ENCODE measurements around the gene FBXO42.
"Not testable (repeated sequence)": the region's sequence is repeated elsewhere in the genome, so short reads cannot be mapped to it uniquely, and the experiment has no call there.

Gene FBXO42

DNA sequence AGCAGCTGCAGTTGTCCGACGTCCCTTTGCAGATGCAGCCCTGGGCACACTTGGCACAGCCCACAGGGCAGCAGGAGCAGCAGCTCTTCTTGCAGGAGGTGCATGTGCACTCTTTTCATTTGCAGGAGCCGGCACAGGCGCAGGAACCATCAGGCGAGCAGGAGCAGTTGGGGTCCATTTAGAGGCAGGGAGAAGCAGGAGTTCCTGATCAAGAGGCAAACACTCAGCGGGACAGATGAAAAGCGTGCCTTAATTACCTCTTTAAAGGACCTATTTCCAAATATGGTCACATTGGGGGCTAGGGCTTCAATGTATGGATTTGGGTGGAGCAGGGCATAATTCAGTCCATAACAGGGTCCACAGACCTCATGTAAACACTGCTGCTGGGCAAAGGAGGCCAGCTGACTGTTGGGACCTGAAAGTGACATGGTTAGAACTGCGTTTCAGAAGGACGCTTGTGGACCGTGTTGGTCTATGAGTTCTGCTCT lies 111.0 kb downstream of the FBXO42 start:
- DNase-seq, result no peak

DNA sequence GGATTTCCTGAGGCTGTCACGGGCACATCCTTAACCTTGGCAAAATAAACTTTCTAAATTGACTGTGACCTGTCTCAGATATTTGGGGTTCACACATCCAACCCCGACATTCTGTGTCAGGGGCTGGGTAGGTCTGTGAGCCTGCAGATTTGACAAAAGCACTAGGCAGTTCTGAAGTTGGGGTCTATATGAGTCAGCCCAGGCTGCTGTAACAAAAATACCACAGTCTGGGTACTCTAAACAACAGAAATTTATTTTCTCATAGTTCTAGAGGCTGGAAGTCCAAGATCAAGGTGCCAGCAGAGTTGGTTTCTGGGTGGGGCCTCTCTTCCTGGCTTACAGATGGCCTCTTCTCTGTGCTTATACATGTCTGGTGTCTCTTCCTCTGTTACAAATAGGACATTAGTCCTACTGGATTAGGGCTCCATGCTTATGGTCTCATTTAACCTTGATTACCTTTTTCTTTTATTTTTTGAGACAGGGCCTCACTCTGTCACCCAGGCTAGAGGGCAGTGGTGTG lies 112.2 kb downstream of the FBXO42 start:
- no peak for DNase-seq

DNA sequence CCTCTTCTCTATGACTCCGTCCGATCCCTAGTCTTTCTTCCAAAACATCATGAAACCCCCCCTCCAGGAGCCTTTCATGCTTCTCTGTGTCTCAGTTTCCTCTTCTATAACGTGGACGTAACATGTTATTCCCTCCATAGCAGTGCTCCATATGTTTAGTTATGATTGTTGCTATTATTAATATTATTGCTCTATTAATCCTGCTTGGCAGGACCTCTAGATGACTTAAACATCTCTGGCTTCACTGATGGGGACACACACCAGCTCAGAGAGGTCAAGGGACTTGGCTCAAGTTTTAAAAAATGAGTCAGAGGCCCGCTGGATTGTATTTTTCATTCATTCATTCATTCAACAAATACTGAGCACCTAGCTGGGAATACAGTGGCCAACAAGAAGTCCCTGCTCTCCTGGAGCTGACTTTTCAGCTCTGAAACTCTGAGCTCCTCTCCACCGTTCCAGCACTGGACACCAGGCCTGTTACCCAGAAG lies 114.9 kb downstream of the FBXO42 start:
- peak; percentile 32 for DNase-seq

DNA sequence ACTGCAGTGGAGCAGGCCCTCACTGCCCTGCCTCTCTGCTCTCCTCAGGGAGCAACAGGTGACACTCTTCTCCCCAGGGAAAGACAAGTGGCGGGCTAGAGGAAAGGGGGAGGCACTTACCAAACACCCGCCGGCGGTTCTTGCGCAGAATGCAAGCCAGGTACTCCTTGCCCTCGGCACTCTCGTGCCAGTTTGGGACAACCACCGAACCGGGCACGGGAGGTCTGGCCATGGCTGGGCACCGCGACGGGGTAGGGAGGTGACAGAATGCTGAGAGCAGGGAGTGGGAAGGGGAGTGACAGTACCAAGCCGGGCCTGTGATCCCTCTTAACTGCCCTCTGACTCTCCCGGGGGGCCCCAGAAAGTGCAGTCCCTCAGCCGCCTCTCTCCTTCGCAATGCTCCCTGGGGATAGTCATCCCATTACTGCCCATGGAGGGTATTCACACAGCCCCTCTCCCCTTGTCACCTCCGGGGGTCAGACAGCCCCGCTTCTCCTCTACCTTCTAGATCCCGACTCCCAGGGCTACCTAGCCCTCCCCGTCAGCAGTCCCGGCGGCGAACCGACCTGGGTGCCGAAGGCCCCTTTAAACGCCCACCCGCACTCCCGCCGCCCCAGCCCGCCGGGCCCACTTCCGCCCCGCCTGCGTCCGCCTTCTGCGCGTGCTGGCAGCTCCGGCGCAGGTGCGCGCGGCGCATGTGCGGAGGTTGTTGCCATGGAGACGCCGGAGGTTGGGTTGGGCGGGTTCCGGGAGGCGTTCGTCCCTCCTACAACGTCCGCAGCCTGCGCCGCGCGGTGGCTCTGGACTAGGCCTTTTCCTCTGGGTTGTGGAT lies 115.6 kb downstream of the FBXO42 start, which contains the start of gene CPLANE2:
CPLANE2 (minus strand) TSS at position 673 of the 832 bp plus-strand sequence; CDS start at position 232, 441 bp downstream.
- DNase-seq, result peak; percentile 87

DNA sequence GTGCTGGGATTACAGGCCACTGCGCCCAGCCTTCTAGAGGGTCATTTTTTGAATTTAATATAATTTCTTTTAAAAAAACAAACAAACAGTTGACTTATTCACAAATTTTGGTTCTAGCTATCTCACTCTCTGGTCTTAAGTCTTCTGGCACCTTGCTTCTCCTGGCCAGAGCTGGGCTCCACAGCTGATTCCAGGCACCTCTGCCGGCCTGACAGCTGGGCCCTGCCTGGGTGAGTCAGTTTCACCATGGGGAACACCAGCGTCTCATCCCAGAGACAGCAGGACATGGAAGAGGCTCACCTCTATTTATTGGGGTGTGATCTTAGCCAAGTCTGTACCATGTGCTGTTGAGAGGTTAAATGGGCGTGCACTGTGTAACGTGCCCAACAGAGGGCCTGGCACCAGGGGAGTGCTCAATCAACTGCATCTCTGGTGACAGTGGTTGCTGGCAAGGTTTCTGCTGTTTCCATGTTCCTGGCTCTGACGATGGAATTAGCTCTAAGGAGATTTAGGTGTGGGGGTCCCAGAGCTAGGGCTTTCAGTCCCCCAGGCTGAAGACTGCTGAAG lies 116.3 kb downstream of the FBXO42 start:
- DNase-seq, result peak; percentile 34

DNA sequence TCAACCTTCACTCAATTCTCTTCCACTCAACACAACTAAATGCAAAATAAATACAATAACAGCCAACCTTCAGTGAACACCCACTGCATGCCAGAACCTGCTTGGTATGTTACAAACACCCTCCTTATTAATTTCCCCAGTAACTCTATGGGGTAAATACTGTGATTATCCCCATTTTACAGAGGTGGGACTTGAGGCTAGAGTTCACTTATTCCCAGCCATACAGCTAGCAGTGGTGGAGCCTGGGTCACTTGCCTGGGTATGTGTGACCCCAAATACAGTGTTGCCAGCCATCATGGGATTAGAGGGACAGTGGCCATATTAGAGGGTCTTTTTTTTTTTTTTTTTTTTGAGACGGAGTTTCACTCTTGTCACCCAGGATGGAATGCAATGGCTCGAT lies 116.9 kb downstream of the FBXO42 start:
- DNase-seq, result no peak

DNA sequence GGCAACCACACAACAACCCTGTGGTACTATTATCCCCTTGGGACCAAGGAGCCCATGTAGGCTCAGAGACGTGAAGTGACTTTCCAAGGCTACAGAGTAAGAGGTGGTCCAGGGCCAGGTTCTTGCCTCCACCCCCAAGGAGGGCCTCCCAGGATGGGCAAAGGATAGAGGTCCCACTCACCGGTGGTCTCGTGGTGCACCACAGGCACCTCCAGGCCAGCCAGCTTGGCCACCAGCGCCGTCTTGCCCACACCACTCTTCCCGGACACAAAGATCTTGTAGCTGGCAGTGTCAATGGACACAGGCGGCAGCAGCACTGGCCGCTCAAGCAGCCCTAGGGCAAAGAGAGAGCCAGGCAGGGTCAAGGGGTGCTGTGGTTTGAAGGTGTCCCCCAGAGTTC lies 118.8 kb downstream of the FBXO42 start:
- DNase-seq, result no peak

DNA sequence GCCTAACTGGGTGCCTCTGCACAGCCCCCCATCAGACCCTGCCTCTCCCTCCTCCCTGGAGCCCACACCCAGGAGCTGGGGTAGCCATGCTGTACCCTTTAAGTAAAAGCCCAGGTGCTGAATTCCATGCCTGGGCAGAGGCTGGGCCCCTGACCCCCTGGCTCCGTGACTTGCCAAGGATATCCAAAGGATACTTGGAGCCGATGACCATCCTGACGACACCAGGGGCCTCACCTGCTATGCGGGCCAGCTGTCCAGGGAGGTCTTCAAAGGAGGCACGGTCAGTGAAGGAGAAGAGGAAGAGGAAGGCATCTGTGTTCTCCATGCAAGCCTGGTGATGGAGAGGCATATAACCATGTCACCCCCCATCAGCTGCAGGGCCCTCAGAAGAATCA lies 120.0 kb downstream of the FBXO42 start:
- no peak for DNase-seq

DNA sequence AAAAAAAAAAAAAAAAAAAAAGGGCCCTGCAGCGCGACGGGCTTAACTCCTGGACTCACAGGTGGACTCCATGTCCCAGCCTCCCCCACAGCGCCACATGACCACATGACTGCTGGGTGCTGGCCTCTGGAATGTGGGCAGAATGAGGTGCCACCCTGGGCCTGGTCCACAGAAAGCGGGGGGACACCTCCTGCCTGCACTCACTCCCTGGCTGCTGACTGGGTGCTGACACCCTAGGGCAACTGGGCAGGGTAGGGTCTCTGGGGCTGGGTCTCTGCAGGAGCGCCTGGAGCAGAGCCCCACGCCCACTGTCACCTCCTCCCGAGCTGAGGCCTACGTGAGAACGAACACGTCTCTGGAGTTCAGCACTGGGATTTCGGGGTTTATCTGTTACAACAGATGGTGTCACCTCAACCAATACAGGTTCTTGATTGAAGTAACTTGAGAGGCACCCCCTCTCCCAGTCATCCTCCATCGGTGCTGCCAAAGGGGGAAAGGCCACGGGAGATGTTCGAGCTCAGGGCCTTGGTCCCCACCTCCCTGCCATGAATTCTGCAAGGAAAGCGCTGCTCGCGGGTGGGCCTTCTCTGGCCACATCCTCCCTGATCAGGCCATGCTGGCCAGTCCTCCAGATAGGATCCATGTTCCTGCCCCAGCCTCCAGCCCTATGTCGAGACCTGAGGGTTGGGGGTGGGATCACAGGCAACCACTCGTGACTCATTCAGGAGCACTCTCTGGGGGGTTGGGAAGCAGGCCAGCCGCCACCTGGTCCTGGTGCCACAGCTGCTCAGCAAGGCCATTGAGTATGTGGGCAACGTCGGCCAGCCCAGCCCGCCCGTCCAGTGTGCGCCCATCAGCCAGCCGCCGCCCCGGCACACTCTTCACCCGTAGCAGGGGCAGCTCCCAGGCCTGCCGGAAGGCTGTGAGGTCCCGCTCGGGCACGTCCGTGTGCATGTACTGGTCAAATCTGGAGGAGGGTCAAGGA lies 120.7 kb downstream of the FBXO42 start:
- no peak for DNase-seq

DNA sequence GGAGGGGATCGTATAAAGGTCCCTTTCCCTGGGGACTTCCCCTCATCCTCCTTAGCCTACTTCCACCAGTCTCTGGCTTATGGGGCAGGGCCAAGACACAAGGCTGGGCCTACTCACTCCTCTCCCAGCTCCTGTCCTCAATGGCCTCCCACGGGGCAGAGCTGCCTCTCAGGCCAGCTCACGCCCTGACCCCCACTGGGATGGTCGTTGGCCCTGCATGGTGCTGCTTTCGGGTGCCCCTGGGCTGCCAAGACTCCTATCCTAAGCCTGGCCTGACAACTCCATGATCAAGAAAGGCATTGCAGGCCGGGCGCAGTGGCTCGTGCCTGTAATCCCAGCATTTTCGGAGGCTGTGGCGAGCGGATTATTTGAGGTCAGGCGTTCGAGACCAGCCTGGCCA lies 121.5 kb downstream of the FBXO42 start:
- DNase-seq, result no peak

DNA sequence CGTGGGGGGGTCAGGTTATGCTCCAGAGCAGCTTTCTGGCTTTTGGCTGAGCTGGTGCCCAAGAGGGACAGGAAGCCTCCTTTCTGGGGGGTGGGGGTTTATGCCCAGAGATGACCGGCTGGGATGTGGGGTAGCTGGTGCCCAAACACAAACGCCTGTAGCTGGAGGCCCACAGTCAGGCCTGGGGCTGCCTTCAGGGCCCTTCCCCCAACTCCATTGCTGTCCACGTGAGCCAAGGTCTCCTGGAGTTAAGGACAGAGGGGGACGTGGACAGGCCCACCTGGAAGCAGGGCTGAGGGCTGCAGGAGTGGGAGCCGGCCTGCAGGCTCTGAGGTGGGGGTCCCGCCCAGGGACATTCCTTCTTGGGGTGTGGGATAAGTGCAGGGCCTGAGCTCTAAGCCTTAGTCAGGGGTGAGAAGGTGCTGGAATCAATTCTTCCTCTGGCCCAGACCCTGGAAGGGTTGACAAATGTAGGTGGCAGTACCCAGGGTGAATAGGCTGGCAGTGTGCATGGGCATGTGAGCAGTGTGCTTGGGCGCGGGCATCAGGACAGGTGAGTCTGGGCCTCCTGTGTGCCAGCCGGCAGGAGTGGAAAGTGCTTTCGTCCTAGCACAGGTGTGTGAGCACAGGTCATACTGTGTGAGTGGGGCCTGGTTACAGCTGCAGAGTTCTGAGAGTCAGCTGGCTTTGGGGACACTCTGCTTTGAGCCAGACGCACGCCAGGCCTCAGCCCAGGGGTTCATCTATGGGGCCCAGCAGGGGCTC lies 122.1 kb downstream of the FBXO42 start:
- DNase-seq, result no peak

DNA sequence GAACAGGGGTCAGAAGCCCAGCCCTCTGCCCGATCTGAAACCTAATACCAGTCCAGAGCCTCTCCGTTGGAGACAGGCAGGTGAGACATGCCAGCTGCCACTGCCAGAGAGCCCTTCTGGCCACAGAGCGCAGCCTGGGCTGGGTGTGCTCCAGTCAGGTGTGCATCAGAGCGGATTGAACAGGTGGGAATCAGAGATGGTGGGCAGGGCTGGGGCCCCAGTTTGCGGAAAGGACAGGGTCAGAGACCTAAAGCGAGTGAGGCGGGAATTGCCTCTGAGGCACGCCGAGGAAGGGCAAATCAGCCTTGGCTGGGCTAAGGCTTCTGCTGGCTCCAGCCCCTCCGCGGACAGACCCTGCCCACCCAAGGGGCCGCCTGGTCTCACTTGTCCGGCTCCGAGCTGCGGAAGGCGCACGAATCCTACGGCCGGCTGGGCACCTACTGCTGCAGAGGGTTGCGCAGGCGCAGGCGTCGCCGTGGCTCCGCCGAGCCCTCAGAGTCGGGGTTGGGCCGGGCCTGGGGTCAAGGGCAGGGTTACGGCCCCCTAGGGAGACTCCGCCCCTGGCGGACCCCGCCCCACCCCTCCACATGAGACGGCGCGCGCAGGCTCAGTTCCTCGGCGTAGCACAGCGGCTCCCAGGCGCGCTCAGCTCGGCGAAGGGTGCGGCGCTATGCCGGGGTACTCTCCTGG lies 125.6 kb downstream of the FBXO42 start:
- no peak for DNase-seq

DNA sequence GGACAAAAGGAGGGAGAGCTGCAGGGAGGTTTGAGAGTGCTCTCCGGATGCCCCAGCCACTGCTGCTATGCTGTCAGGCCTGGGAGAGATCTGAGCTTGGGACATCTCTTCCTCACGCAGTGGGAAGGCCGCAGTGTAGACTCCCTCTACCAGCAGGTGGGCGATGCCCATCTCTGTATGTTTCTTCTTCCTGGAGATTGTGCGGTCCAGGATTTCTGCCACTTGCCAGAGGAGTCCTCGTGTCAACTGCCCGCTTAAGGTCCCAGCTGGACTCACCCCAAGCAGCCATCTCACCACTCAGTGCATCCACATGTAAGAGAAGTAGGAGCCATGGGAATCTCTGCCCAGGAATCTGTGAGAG lies 126.2 kb downstream of the FBXO42 start:
- DNase-seq, result no peak

DNA sequence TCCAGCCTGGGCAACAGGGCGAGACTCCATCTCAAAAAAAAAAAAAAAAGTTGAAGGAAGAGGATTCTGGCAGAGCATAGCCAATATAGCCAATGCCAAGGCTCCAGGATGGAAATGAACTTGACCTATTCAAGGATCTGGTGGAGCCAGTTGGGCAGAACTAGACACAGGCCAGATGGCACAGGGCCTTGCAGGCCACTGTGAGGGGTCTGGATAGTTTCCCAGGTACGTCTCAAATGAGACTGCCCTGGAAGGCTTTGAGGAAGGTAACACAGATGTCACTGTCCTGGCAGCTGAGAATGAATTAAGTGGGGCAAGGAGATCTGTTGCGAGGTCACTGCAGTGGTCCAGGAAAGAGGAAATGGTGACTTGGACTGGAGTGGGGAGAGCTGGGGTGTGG lies 127.8 kb downstream of the FBXO42 start:
- DNase-seq, result no peak

DNA sequence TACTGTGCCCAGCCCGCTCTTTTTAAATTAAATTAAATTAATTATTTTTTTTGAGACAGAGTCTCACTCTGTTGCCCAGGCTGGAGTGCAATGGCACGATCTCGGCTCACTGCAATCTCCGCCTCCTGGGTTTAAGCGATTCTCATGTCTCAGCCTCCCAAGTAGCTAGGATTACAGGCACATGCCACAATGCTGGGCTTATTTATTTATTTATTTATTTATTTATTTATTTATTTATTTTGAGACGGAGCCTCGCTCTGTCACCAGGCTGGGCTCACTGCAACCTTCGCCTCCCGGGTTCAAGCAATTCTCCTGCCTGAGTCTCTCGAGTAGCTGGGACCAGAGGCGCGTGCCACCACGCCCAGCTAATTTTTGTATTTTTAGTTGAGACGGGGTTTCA lies 129.6 kb downstream of the FBXO42 start:
- not testable (repeated sequence) for DNase-seq

DNA sequence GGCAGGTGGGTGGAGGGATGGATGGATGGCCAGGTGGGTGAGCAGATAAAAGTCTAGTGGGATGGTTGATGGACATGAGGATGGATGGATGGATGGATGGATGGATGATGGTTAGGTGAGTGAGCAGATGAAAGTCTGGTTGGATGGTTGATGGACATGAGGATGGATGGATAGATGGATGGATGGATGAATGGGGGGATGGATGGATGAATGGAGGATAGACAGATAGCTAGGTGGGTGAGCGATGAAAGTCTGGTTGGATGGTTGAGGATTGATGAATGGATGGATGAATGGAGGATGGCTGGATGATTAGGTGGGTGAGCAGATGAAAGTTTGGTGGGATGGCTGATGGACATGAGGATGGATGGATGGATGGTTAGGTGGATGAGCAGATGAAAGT lies 130.8 kb downstream of the FBXO42 start:
- no peak for DNase-seq

DNA sequence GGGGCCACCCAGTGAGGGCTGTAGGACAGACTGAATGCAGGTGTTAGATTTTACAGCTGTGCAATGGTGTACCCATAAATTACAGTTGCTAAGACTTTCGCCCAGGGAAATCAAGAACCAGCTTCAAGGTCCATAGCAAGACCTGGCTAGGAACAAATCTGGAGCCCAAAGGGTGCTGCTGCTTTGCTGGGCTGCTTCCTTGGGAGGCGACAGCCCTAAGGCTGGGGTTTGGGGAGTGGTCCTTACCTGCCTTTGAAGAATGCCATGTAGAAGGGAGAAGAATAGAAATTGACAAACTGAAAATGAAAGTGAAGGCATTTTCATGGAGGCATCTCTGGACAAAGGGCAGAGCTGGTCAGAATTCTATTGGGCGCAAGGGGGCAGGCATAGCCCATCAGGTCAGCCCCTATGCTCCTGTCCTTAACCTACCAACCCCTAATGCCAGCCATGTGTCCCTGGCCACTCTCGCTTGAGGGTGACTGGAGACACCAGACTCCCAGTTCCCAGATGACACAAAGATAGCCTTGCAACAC lies 132.2 kb downstream of the FBXO42 start:
- no peak for DNase-seq

DNA sequence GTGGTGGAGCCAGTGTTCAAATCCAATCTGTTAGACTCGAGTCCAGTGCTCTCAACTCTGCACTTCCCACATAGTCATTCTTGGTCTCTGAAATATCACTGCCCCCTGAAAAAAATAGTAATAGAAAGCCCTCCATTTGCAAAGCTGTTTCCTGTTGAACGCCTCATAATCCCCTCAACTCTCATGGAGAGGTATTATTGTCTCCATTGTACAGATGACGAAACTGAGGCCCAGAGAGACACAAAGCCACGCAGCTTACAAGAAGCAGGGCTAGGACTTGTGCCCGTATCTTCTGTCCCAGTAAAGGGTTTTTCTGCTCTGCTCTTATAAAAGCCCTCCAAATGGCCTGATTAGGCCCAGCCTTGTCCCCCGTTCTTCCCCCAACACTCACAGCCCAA lies 133.6 kb downstream of the FBXO42 start:
- no peak for DNase-seq

DNA sequence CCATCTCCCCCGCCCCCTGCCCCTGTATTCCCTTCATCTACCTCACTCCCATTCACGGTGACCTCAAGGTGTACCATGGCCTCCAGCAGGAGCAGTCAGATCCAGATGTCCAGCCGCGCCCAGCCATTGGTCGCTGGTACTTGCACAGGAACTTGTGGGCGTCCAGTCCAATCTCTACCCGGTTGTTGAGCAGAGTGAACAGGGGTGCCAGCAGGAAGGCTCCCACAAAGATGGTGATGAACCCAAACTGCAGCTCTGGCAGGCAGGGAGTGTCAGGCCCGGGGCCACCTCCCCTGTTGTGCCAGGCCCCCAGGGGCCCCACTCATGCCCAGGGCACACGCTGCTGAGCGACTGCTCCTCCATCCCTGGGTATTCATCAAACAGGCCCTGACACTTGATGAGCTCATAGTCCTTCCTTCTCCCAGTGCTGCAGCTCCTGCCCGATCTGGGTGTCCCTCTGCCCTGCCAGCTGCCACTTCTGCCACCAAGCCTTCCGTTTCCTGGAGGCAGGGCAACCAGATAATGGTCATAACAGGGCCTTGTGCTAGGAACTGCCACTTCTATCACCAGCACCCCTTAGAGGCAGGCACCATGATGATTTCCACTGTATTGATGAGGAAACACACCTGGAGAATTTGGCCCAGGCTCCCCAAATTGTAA lies 134.1 kb downstream of the FBXO42 start:
- no peak for DNase-seq

DNA sequence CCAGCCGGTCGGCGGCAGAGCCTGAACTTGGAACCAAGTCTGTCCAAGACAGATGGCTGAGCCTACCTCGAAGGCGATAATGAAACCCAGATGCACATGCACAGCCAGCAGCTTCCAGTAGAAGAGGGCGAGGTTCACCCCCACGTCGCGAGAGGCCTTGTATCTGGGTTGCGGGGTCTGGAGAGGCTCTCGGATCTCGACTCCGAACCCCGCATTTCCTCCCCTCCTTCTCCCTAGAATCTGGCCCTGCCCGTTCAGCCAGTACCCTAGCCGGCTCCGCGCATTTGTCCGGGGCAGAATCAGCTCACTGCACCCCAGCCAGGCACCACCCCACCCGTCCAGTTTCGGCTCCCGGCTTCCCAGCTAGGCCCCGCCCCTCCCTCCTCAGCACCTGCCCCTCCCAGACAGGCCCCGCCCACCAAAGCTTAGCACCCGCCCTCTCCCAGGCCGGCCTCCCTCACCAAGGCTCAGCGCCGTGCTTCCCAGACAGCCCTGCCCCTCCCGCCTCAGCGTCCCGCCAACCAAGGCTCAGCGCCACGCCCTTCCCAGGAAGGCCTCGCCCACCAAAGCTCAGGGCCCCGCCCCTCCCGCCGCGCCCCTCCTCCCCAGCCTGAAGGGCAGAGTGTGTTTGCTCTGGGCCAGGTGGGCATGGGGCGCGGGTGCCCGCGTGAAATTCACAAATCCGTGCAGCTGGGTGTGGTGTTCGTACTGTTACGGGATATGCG lies 135.1 kb downstream of the FBXO42 start:
- DNase-seq, result peak; percentile 95
